SK-N-SH (cell line): ENCODE measurements around the gene GDPD5.

Experiments
- EP300 ChIP-seq, 2 experiments: IDR thresholded peaks; 2 replicates each; pipeline versions ENCODE4 v1.4.0 to v1.6.1; 2012; ENCODE audit warnings: borderline replicate concordance in 1 of 2, low read depth in 1 of 2, low read length in 1 of 2
- FOXJ3 ChIP-seq: sonication (generic); formaldehyde crosslinking; IDR thresholded peaks from 2 replicates; pipeline ENCODE4 v1.5.1; 2020; ENCODE audit warnings: mild to moderate bottlenecking, missing genetic modification reagents
- FOXM1 ChIP-seq: IDR thresholded peaks from 2 replicates; pipeline ENCODE4 v1.4.0; 2012; ENCODE audit warnings: low read depth, mild to moderate bottlenecking
- GABPA ChIP-seq: IDR thresholded peaks from 2 replicates; pipeline ENCODE4 v1.4.0; 2012; ENCODE audit warnings: low read depth, mild to moderate bottlenecking
- MXI1 ChIP-seq: IDR thresholded peaks from 2 replicates; pipeline ENCODE4 v1.6.1; 2012; ENCODE audit warnings: mild to moderate bottlenecking, low read depth, low read length, improper control_type of control experiment
- POLR2AphosphoS5 ChIP-seq: IDR thresholded peaks from 2 replicates; pipeline ENCODE4 v1.6.1; 2012; ENCODE audit warnings: low read depth, low read length
- RAD21 ChIP-seq: IDR thresholded peaks from 2 replicates; pipeline ENCODE4 v1.6.1; 2012; ENCODE audit warnings: mild to moderate bottlenecking, low read length
- REST ChIP-seq: IDR thresholded peaks from 2 replicates; pipeline ENCODE4 v1.6.1; 2012; ENCODE audit warnings: mild to moderate bottlenecking, low read depth, low read length, moderate library complexity
- RXRA ChIP-seq: IDR thresholded peaks from 2 replicates; pipeline ENCODE4 v1.4.0; 2012; ENCODE audit warnings: low read depth, mild to moderate bottlenecking, borderline replicate concordance
- TAF1 ChIP-seq: IDR thresholded peaks from 2 replicates; pipeline ENCODE4 v1.6.1; 2012; ENCODE audit warnings: low read depth, mild to moderate bottlenecking, low read length, moderate library complexity, borderline replicate concordance
- USF2 ChIP-seq: fragments of 150-350 bp; IDR thresholded peaks from 2 replicates; pipeline ENCODE4 v1.6.1; 2017; ENCODE audit warnings: antibody characterized with exemption, low read length, low read depth, borderline replicate concordance
- TF ChIP-seq, protein P1 (sequence below): fragments of 200-600 bp; sonication (generic); IDR thresholded peaks from 2 replicates; pipeline ENCODE4 v1.6.1; 2017; ENCODE audit warnings: antibody characterized with exemption, mild to moderate bottlenecking, moderate library complexity
- TF ChIP-seq, protein P2 (sequence below): IDR thresholded peaks from 2 replicates; pipeline ENCODE4; 2012

DNA sequence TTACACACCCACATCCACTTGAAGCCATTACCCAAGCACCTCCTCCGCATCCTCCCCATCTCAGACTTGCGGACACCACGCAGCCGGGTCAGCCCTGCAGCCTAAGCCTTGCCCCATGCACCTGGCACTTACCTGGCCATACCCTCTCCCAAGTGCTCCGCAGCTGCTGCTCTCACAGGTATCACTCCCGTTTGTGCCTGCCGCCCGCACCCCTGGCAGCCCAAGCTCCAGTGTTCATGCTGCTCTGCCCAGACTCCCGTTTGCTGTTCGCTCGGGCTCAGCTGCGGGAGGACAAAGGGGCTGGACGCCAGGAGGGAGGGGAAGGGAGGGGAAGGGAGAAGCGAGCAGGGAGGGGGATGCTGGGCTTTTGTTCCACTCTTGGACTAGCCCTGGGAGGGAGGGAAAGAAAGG is 92.8 kb downstream of the GDPD5 start, which contains the start of gene KLHL35:
- no peak for TF ChIP-seq TAF1
- no peak for TF ChIP-seq MXI1
- TF ChIP-seq, protein P1, sequence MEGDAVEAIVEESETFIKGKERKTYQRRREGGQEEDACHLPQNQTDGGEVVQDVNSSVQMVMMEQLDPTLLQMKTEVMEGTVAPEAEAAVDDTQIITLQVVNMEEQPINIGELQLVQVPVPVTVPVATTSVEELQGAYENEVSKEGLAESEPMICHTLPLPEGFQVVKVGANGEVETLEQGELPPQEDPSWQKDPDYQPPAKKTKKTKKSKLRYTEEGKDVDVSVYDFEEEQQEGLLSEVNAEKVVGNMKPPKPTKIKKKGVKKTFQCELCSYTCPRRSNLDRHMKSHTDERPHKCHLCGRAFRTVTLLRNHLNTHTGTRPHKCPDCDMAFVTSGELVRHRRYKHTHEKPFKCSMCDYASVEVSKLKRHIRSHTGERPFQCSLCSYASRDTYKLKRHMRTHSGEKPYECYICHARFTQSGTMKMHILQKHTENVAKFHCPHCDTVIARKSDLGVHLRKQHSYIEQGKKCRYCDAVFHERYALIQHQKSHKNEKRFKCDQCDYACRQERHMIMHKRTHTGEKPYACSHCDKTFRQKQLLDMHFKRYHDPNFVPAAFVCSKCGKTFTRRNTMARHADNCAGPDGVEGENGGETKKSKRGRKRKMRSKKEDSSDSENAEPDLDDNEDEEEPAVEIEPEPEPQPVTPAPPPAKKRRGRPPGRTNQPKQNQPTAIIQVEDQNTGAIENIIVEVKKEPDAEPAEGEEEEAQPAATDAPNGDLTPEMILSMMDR = no peak
- no peak for TF ChIP-seq POLR2AphosphoS5
- no peak for TF ChIP-seq GABPA
- no peak for TF ChIP-seq EP300 (IDR thresholded peaks at IDR 0.05; ENCODE audit: borderline replicate concordance in 1 of 2, low read depth in 1 of 2, low read length in 1 of 2)
- TF ChIP-seq FOXM1 = no peak
- TF ChIP-seq USF2 = no peak
- TF ChIP-seq FOXJ3 = no peak
- TF ChIP-seq RAD21 = no peak
- TF ChIP-seq RXRA = no peak
- TF ChIP-seq, protein P2, sequence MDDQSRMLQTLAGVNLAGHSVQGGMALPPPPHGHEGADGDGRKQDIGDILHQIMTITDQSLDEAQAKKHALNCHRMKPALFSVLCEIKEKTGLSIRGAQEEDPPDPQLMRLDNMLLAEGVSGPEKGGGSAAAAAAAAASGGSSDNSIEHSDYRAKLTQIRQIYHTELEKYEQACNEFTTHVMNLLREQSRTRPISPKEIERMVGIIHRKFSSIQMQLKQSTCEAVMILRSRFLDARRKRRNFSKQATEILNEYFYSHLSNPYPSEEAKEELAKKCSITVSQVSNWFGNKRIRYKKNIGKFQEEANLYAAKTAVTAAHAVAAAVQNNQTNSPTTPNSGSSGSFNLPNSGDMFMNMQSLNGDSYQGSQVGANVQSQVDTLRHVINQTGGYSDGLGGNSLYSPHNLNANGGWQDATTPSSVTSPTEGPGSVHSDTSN = no peak
- TF ChIP-seq REST = no peak
